ENCODE results near the gene EXOC6B.

EXOC6B gene

GRCh38 chr2:72607189-72607588, 218.6 kb downstream of the EXOC6B start:
- Histone ChIP-seq H3K9me3 (ENCODE audit: control insufficient read depth, insufficient read depth, low read depth, low read length) (no peaks in the 10 kb centered on the region), H3K36me3 (ENCODE audit: control insufficient read depth in 2 of 2, insufficient read depth in 1 of 2, low read length in 2 of 2) (no peaks in the 10 kb centered on the region), H3K27ac (ENCODE audit: extremely low read depth, low read depth, low read length) (no peak overlapping the region), H3K4me1 (ENCODE audit: control insufficient read depth, insufficient read depth, low read length) (no peaks in the 10 kb centered on the region), H3K4me3 (ENCODE audit: low read depth, low read length) (no peak overlapping the region)
- ChIA-PET CTCF (interaction anchor here (0.9 to 2.7 kb wide), 3 partner anchors 9 to 27 kb away, joined by 3 to 8 read pairs (median 5); no protein-coding TSS in a partner anchor), POLR2A (no interaction called here)
- TF ChIP-seq ZNF175 (tag by site-specific recombination; IDR thresholded peaks at IDR 0.05) = no peak
- no peak for TF ChIP-seq BCL11A (tag by site-specific recombination; IDR thresholded peaks at IDR 0.05; ENCODE audit: low read depth)
- no peak for TF ChIP-seq TCF7L2 (IDR thresholded peaks at IDR 0.05; ENCODE audit: borderline replicate concordance, low read depth, low read length)
- no peak for TF ChIP-seq ZNF155 (tag by site-specific recombination; IDR thresholded peaks at IDR 0.05)
- no peak for TF ChIP-seq SP7 (tag by site-specific recombination; IDR thresholded peaks at IDR 0.05)
- TF ChIP-seq, protein P1, sequence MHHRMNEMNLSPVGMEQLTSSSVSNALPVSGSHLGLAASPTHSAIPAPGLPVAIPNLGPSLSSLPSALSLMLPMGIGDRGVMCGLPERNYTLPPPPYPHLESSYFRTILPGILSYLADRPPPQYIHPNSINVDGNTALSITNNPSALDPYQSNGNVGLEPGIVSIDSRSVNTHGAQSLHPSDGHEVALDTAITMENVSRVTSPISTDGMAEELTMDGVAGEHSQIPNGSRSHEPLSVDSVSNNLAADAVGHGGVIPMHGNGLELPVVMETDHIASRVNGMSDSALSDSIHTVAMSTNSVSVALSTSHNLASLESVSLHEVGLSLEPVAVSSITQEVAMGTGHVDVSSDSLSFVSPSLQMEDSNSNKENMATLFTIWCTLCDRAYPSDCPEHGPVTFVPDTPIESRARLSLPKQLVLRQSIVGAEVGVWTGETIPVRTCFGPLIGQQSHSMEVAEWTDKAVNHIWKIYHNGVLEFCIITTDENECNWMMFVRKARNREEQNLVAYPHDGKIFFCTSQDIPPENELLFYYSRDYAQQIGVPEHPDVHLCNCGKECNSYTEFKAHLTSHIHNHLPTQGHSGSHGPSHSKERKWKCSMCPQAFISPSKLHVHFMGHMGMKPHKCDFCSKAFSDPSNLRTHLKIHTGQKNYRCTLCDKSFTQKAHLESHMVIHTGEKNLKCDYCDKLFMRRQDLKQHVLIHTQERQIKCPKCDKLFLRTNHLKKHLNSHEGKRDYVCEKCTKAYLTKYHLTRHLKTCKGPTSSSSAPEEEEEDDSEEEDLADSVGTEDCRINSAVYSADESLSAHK (tag by site-specific recombination; IDR thresholded peaks at IDR 0.05) = no peak
- no peak for TF ChIP-seq ZNF248 (tag by site-specific recombination; IDR thresholded peaks at IDR 0.05)
- TF ChIP-seq, protein P2, sequence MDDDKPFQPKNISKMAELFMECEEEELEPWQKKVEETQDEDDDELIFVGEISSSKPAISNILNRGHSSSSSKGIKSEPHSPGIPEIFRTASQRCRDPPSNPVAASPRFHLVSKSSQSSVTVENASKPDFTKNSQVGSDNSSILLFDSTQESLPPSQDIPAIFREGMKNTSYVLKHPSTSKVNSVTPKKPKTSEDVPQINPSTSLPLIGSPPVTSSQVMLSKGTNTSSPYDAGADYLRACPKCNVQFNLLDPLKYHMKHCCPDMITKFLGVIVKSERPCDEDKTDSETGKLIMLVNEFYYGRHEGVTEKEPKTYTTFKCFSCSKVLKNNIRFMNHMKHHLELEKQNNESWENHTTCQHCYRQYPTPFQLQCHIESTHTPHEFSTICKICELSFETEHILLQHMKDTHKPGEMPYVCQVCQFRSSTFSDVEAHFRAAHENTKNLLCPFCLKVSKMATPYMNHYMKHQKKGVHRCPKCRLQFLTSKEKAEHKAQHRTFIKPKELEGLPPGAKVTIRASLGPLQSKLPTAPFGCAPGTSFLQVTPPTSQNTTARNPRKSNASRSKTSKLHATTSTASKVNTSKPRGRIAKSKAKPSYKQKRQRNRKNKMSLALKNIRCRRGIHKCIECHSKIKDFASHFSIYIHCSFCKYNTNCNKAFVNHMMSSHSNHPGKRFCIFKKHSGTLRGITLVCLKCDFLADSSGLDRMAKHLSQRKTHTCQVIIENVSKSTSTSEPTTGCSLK (tag by site-specific recombination; IDR thresholded peaks at IDR 0.05) = no peak

DNA sequence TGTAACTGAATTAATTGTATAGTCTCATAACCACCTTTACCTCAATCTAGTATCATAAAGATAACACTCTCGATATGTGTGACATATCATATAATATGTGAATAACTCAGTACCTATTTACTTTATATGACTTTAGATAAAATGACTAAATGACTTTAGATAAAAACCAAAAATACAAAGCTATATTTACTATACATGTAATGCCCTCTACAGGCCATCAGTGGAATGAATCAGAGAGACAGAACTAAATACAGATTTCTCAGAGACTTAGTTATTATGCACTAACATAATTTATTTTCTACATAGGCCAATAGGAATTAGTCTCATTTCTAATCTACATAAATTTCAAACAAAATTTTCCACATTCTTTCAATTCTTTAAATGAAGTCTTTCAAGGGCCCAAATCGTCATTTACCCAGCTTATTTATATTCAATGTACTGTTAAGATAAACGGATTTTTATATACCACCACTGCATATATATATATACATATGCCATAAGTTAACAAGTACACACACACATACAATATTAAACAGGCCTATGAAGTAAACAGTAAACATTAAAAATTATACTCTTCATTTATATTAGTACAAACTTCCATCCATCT, 219.9 kb downstream of the EXOC6B start:
- POLR2A ChIA-PET = no interaction called here
- H3K9me3 ChIP-seq (ENCODE audit: control insufficient read depth, insufficient read depth, low read depth, low read length) = no peaks in the 10 kb centered on the region; the same call in 1 of the 2 replicates
- TF ChIP-seq SP3 (tag by site-specific recombination; IDR thresholded peaks at IDR 0.05) (0 out of 2 replicates have a peak, but pooled peaks have one; percentile 11), ZNF654 (tag by site-specific recombination; IDR thresholded peaks at IDR 0.05; ENCODE audit: low read depth) (peak; percentile 24; the same call in 1 of the 2 replicates)
- TF ChIP-seq, protein P3, sequence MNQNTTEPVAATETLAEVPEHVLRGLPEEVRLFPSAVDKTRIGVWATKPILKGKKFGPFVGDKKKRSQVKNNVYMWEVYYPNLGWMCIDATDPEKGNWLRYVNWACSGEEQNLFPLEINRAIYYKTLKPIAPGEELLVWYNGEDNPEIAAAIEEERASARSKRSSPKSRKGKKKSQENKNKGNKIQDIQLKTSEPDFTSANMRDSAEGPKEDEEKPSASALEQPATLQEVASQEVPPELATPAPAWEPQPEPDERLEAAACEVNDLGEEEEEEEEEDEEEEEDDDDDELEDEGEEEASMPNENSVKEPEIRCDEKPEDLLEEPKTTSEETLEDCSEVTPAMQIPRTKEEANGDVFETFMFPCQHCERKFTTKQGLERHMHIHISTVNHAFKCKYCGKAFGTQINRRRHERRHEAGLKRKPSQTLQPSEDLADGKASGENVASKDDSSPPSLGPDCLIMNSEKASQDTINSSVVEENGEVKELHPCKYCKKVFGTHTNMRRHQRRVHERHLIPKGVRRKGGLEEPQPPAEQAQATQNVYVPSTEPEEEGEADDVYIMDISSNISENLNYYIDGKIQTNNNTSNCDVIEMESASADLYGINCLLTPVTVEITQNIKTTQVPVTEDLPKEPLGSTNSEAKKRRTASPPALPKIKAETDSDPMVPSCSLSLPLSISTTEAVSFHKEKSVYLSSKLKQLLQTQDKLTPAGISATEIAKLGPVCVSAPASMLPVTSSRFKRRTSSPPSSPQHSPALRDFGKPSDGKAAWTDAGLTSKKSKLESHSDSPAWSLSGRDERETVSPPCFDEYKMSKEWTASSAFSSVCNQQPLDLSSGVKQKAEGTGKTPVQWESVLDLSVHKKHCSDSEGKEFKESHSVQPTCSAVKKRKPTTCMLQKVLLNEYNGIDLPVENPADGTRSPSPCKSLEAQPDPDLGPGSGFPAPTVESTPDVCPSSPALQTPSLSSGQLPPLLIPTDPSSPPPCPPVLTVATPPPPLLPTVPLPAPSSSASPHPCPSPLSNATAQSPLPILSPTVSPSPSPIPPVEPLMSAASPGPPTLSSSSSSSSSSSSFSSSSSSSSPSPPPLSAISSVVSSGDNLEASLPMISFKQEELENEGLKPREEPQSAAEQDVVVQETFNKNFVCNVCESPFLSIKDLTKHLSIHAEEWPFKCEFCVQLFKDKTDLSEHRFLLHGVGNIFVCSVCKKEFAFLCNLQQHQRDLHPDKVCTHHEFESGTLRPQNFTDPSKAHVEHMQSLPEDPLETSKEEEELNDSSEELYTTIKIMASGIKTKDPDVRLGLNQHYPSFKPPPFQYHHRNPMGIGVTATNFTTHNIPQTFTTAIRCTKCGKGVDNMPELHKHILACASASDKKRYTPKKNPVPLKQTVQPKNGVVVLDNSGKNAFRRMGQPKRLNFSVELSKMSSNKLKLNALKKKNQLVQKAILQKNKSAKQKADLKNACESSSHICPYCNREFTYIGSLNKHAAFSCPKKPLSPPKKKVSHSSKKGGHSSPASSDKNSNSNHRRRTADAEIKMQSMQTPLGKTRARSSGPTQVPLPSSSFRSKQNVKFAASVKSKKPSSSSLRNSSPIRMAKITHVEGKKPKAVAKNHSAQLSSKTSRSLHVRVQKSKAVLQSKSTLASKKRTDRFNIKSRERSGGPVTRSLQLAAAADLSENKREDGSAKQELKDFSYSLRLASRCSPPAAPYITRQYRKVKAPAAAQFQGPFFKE (tag by site-specific recombination; IDR thresholded peaks at IDR 0.05; ENCODE audit: borderline replicate concordance) = no peak
- H3K4me1 ChIP-seq (ENCODE audit: control insufficient read depth, insufficient read depth, low read length) = no peaks in the 10 kb centered on the region
- no peak overlapping the region for H3K27ac ChIP-seq (ENCODE audit: extremely low read depth, low read depth, low read length)
- CTCF ChIA-PET = interaction anchor here (0.5 to 2.7 kb wide), 15 partner anchors 8 to 678 kb away, joined by 3 to 10 read pairs (median 4); no protein-coding TSS in a partner anchor
- H3K36me3 ChIP-seq (ENCODE audit: control insufficient read depth in 2 of 2, insufficient read depth in 1 of 2, low read length in 2 of 2) = no peaks in the 10 kb centered on the region
- H3K4me3 ChIP-seq (ENCODE audit: low read depth, low read length) = no peak overlapping the region
